PC-3 (cell line): ENCODE results near the gene C1orf210. TPM values are rescaled to one million over a fixed set of nuclear protein-coding genes. Genes with fewer than 3 reads are reported as not detected.

Experiments
- ATAC-seq: fragments of 200-7000 bp; cut with Tn5 transposase; 2 replicates; pipeline ENCODE4 v1.9.1; 2020; ENCODE audit warnings: mild to moderate bottlenecking, moderate library complexity
- BruUV-seq: library from RNA; stranded (reverse); fragments of 400-500 nt; replicated peaks from 2 replicates; lab custom pipeline; 2021; lab: Mats Ljungman, UMichigan
- CTCF ChIA-PET: fragments of 300-600 bp; sonication (Branson Sonifier 250); formaldehyde crosslinking; loops from one replicate; lab custom pipeline; 2022; ENCODE audit warnings: antibody characterized with exemption; lab: Charles Lee
- POLR2A ChIA-PET: fragments of 300-600 bp; sonication (Branson Sonifier 250); formaldehyde crosslinking; loops from one replicate; lab custom pipeline; 2022; ENCODE audit warnings: antibody characterized with exemption; ENCODE audit not compliant: unreplicated experiment; lab: Charles Lee
- DNase-seq: peaks from one replicate; pipeline ENCODE4 v3.0.0-alpha.2; 2015
- H2AFZ ChIP-seq: fragments of 300-600 bp; sonication (generic); 2 replicates; pipeline ENCODE4 v1.6.0; 2016; ENCODE audit warnings: antibody characterized with exemption, low read length
- H3F3A ChIP-seq: fragments of 300-600 bp; sonication (generic); one replicate; pipeline ENCODE4 v1.6.0; 2017; ENCODE audit warnings: antibody characterized with exemption, low read length, control low read depth, mild to moderate bottlenecking; ENCODE audit not compliant: unreplicated experiment
- H3K27ac ChIP-seq: fragments of 300-600 bp; sonication (generic); 2 replicates; pipeline ENCODE4 v1.5.1; 2016; ENCODE audit warnings: mild to moderate bottlenecking, low read length
- H3K27me3 ChIP-seq: fragments of 300-600 bp; sonication (generic); 2 replicates; pipeline ENCODE4 v1.6.1; 2016; ENCODE audit warnings: low read length, mixed read lengths
- H3K36me3 ChIP-seq: fragments of 300-600 bp; sonication (generic); 2 replicates; pipeline ENCODE4 v1.6.1; 2016; ENCODE audit warnings: low read depth, mixed run types, low read length, mixed read lengths
- H3K4me1 ChIP-seq: fragments of 300-600 bp; sonication (generic); 2 replicates; pipeline ENCODE4 v1.5.1; 2016; ENCODE audit warnings: low read length; ENCODE audit not compliant: insufficient read depth
- H3K4me2 ChIP-seq: fragments of 300-600 bp; sonication (generic); 2 replicates; pipeline ENCODE4 v1.6.0; 2016; ENCODE audit warnings: low read length
- H3K4me3 ChIP-seq: fragments of 300-600 bp; sonication (generic); 2 replicates; pipeline ENCODE4 v1.5.1; 2016; ENCODE audit warnings: mild to moderate bottlenecking, low read length, mixed read lengths
- H3K79me2 ChIP-seq: fragments of 300-600 bp; sonication (generic); 2 replicates; pipeline ENCODE4 v1.6.1; 2017; ENCODE audit warnings: low read length, mixed read lengths
- H3K9ac ChIP-seq: fragments of 300-600 bp; sonication (generic); 2 replicates; pipeline ENCODE4 v1.6.0; 2016; ENCODE audit warnings: mild to moderate bottlenecking, low read length
- H3K9me2 ChIP-seq: fragments of 300-600 bp; sonication (generic); replicated peaks from 2 replicates; pipeline ENCODE4 v1.6.1; 2016; ENCODE audit warnings: mixed run types, low read length, mixed read lengths
- H3K9me3 ChIP-seq: fragments of 300-600 bp; sonication (generic); 2 replicates; pipeline ENCODE4 v1.6.1; 2016; ENCODE audit warnings: low read length, mixed read lengths
- H4K20me1 ChIP-seq: fragments of 300-600 bp; sonication (generic); 2 replicates; pipeline ENCODE4 v1.6.1; 2016; ENCODE audit warnings: low read length, mixed read lengths
- CTCF ChIP-seq: fragments of 300-600 bp; sonication (generic); conservative IDR thresholded peaks from 2 replicates; pipeline ENCODE4 v1.5.1; 2017; ENCODE audit warnings: antibody characterized with exemption, low read depth, mild to moderate bottlenecking, low read length
- EZH2 ChIP-seq: fragments of 300-600 bp; sonication (generic); IDR thresholded peaks from one replicate; pipeline ENCODE4 v1.6.1; 2017; ENCODE audit warnings: antibody characterized with exemption, mild to moderate bottlenecking, low read length; ENCODE audit not compliant: unreplicated experiment
- EZH2phosphoT487 ChIP-seq: fragments of 300-600 bp; sonication (generic); IDR thresholded peaks from 2 replicates; pipeline ENCODE4 v1.6.1; 2018; ENCODE audit warnings: mild to moderate bottlenecking, antibody characterized with exemption, low read length, borderline replicate concordance
- intact Hi-C: fragments of 100-400 bp; cut with micrococcal nuclease; formaldehyde crosslinking; loops from 2 replicates; pipeline ENCODE4 v1.9.0; 2023
- total RNA-seq: library from RNA; depleted of rRNA; stranded (reverse); fragments of >200 nt; gene quantifications from 2 replicates; pipeline ENCODE4 v1.2.3, GENCODE V29; 2014

Gene C1orf210
- total RNA-seq, 1 experiment from 2014 or later, result 17.8 TPM

- Histone ChIP-seq H3K9me3 (no peaks in the 10 kb centered on the region), H3K4me3 (no peak overlapping the region), H3K27ac (no peak overlapping the region), H3K9me2 (no peaks in the 10 kb centered on the region), H3K36me3 (no peaks in the 10 kb centered on the region), H3K9ac (no peak overlapping the region), H3K79me2 (no peaks in the 10 kb centered on the region), H4K20me1 (no peaks in the 10 kb centered on the region), H3K4me1 (no peaks in the 10 kb centered on the region), H3F3A (no peaks in the 10 kb centered on the region), H3K4me2 (no peak overlapping the region), H2AFZ (no peak overlapping the region), H3K27me3 (no peaks in the 10 kb centered on the region)
- no TSS peak for BruUV-seq
- POLR2A ChIA-PET, result no interaction called here
- no peak for ATAC-seq
- no peak for DNase-seq
- CTCF ChIA-PET, result no interaction called here
- no peak for TF ChIP-seq CTCF
- no peak for TF ChIP-seq EZH2
- TF ChIP-seq EZH2phosphoT487, result no peak
- intact Hi-C loops, result no loop called here
These were observed 19.5 kb upstream of the C1orf210 start for GRCh38 chr1:43304771-43305300.

GRCh38 chr1:43304314-43304681, 18.9 kb upstream of the C1orf210 start:
- no peak overlapping the region for H3K27ac ChIP-seq
- no peaks in the 10 kb centered on the region for H3F3A ChIP-seq
- no TSS peak for BruUV-seq
- TF ChIP-seq EZH2, result no peak
- TF ChIP-seq EZH2phosphoT487, result no peak
- TF ChIP-seq CTCF, result no peak
- no peaks in the 10 kb centered on the region for H3K4me1 ChIP-seq
- ChIA-PET POLR2A (no interaction called here), CTCF (no interaction called here)
- H3K79me2 ChIP-seq, result no peaks in the 10 kb centered on the region
- H3K9ac ChIP-seq, result no peak overlapping the region
- DNase-seq (no peak), ATAC-seq (no peak)
- H3K27me3 ChIP-seq, result no peaks in the 10 kb centered on the region
- no peak overlapping the region for H2AFZ ChIP-seq
- no peaks in the 10 kb centered on the region for H3K9me2 ChIP-seq
- H4K20me1 ChIP-seq, result no peaks in the 10 kb centered on the region
- H3K4me2 ChIP-seq, result no peak overlapping the region
- no peak overlapping the region for H3K4me3 ChIP-seq
- H3K36me3 ChIP-seq, result no peaks in the 10 kb centered on the region
- intact Hi-C loops, result no loop called here
- no peaks in the 10 kb centered on the region for H3K9me3 ChIP-seq

GRCh38 chr1:43303471-43304313, 18.3 kb upstream of the C1orf210 start:
- intact Hi-C loops, result no loop called here
- H3K4me2 ChIP-seq, result no peak overlapping the region
- ATAC-seq (no peak), DNase-seq (no peak)
- TF ChIP-seq CTCF (no peak), EZH2 (no peak)
- no peaks in the 10 kb centered on the region for H4K20me1 ChIP-seq
- CTCF ChIA-PET, result no interaction called here
- no peaks in the 10 kb centered on the region for H3K9me2 ChIP-seq
- no peaks in the 10 kb centered on the region for H3F3A ChIP-seq
- H3K27ac ChIP-seq, result no peak overlapping the region
- H2AFZ ChIP-seq, result no peak overlapping the region
- no peaks in the 10 kb centered on the region for H3K36me3 ChIP-seq
- POLR2A ChIA-PET, result no interaction called here
- no peaks in the 10 kb centered on the region for H3K27me3 ChIP-seq
- no peaks in the 10 kb centered on the region for H3K9me3 ChIP-seq
- no peaks in the 10 kb centered on the region for H3K4me1 ChIP-seq
- H3K79me2 ChIP-seq, result no peaks in the 10 kb centered on the region
- no peak overlapping the region for H3K4me3 ChIP-seq
- BruUV-seq, result no TSS peak
- H3K9ac ChIP-seq, result no peak overlapping the region
